K562 (cell line): ENCODE results near the gene NR3C1. TPM values are rescaled to one million over a fixed set of nuclear protein-coding genes. Genes with fewer than 3 reads are reported as not detected.

ENCODE experiments used
- ATAC-seq: fragments of 200-7000 bp; cut with Tn5 transposase; 3 replicates; pipeline ENCODE4 v1.9.1; 2020; ENCODE audit warnings: moderate library complexity
- Bru-seq: library from RNA; stranded (reverse); fragments of 400-500 nt; gene quantifications from one replicate; lab custom pipeline; 2021; lab: Mats Ljungman, UMichigan
- BruChase-seq, 2 experiments: library from RNA; stranded (reverse); fragments of 400-500 nt; gene quantifications; one replicate each; lab custom pipeline; 2021; lab: Mats Ljungman, UMichigan
- BruUV-seq: library from RNA; stranded (reverse); fragments of 400-500 nt; replicated peaks from 2 replicates; lab custom pipeline; 2021; lab: Mats Ljungman, UMichigan
- CTCF ChIA-PET: fragments of 300-600 bp; formaldehyde crosslinking; extraction: SDS; loops from one replicate; lab custom pipeline; 2021; ENCODE audit warnings: low intra/inter-chr PET ratio; lab: Yijun Ruan, JAX
- POLR2A ChIA-PET: fragments of 300-600, 350-650 bp; sonication (Branson Sonifier 250); formaldehyde crosslinking; extraction: SDS; loops from one replicate; lab custom pipeline; 2021; ENCODE audit warnings: antibody characterized with exemption, inconsistent platforms; lab: Yijun Ruan, JAX
- DNase-seq, 4 experiments: peaks; one replicate each; pipeline versions ENCODE4 v3.0.0 to v3.0.0-alpha.2; 2011 to 2018; ENCODE audit warnings: low spot score in 3 of 4, mixed read lengths in 3 of 4; ENCODE audit errors: extremely low read depth in 1 of 4
- FAIRE-seq: peaks from 2 replicates; lab custom pipeline; 2011; peaks lifted over from hg19 to GRCh38; lab: Jason Lieb, UNC
- H2AFZ ChIP-seq: 2 replicates; pipeline ENCODE4 v1.6.0; 2011; ENCODE audit warnings: low read depth, low read length, control low read depth, inconsistent platforms
- H3K27ac ChIP-seq: fragments of 200-600 bp; 3 replicates; pipeline ENCODE4 v1.8.0; 2011; ENCODE audit warnings: low read depth, mild to moderate bottlenecking, control low read depth, inconsistent platforms, low read length, moderate library complexity, mixed read lengths; ENCODE audit errors: extremely low read depth
- H3K27me3 ChIP-seq, 2 experiments: fragments of 300-600 bp in 1 of 2; 2 replicates in 1 of 2; 3 replicates in 1 of 2; pipeline versions ENCODE4 v1.6.0 to v1.8.0; 2011; ENCODE audit warnings: inconsistent platforms in 2 of 2, low read length in 2 of 2, mild to moderate bottlenecking in 1 of 2, mixed read lengths in 1 of 2, moderate library complexity in 1 of 2; ENCODE audit not compliant: control insufficient read depth in 2 of 2, insufficient read depth in 2 of 2
- H3K36me3 ChIP-seq: fragments of 300-600 bp; 3 replicates; pipeline ENCODE4 v1.8.0; 2011; ENCODE audit warnings: mild to moderate bottlenecking, low read length, inconsistent platforms; ENCODE audit not compliant: control insufficient read depth, insufficient read depth
- H3K4me1 ChIP-seq, 2 experiments: fragments of 200-600 bp in 1 of 2; replicated peaks in 1 of 2; 2 replicates in 1 of 2; 3 replicates in 1 of 2; pipeline versions ENCODE4 v1.5.1 to v1.8.0; 2011; ENCODE audit warnings: inconsistent platforms in 2 of 2, low read length in 2 of 2, mild to moderate bottlenecking in 1 of 2, mixed read lengths in 1 of 2, moderate library complexity in 1 of 2; ENCODE audit not compliant: control insufficient read depth in 2 of 2, insufficient read depth in 2 of 2
- H3K4me2 ChIP-seq: 2 replicates; pipeline ENCODE4 v1.6.1; 2011; ENCODE audit warnings: low read length, control low read depth, inconsistent platforms, mixed read lengths; ENCODE audit not compliant: insufficient read depth
- H3K4me3 ChIP-seq: fragments of 200-600 bp; sonication (generic), shearing (Covaris generic); 2 replicates; pipeline ENCODE4 v1.5.1; 2016; ENCODE audit warnings: control low read depth, inconsistent platforms
- H3K79me2 ChIP-seq: fragments of 200-600 bp; 3 replicates; pipeline ENCODE4 v1.8.0; 2011; ENCODE audit warnings: low read length, inconsistent platforms; ENCODE audit not compliant: control insufficient read depth, insufficient read depth
- H3K9ac ChIP-seq, 2 experiments: 2 replicates each; pipeline versions ENCODE4 v1.6.0 to v1.6.1; 2011; ENCODE audit warnings: low read depth in 2 of 2, low read length in 2 of 2, control low read depth in 1 of 2, inconsistent platforms in 1 of 2, mild to moderate bottlenecking in 1 of 2, mixed read lengths in 1 of 2; ENCODE audit not compliant: insufficient read depth in 1 of 2
- H3K9me1 ChIP-seq: one replicate; pipeline ENCODE4 v1.6.0; 2011; ENCODE audit warnings: inconsistent platforms, mild to moderate bottlenecking, low read length, moderate library complexity; ENCODE audit not compliant: control insufficient read depth, insufficient read depth
- H3K9me3 ChIP-seq: replicated peaks from 2 replicates; pipeline ENCODE4 v1.5.1; 2011; ENCODE audit warnings: low read depth, low read length, inconsistent platforms; ENCODE audit not compliant: control insufficient read depth, insufficient read depth
- H4K20me1 ChIP-seq: replicated peaks from 2 replicates; pipeline ENCODE4 v1.6.1; 2011; ENCODE audit warnings: low read length, inconsistent platforms, mixed read lengths; ENCODE audit not compliant: control insufficient read depth, insufficient read depth
- DPF2 ChIP-seq: fragments of 450-650 bp; IDR thresholded peaks from 2 replicates; pipeline ENCODE4 v1.6.1; 2016
- ELF2 ChIP-seq: fragments of 250-450 bp; sonication (Bioruptor Pico); IDR thresholded peaks from 2 replicates; pipeline ENCODE4 v1.5.0; 2021; ENCODE audit warnings: mild to moderate bottlenecking
- FOXO4 ChIP-seq: fragments of 450-650 bp; formaldehyde crosslinking; IDR thresholded peaks from 2 replicates; pipeline ENCODE4 v1.4.0; 2020; ENCODE audit warnings: mild to moderate bottlenecking, moderate library complexity
- MBD2 ChIP-seq: sonication (generic); IDR thresholded peaks from 2 replicates; pipeline ENCODE4 v1.6.1; 2016; ENCODE audit warnings: low read depth, borderline replicate concordance
- MITF ChIP-seq: IDR thresholded peaks from 2 replicates; pipeline ENCODE4 v1.6.1; 2014; ENCODE audit warnings: antibody characterized with exemption
- MYBL2 ChIP-seq, 2 experiments: fragments of 450-650 bp in 1 of 2; sonication (generic) in 1 of 2; formaldehyde crosslinking in 1 of 2; IDR thresholded peaks; 2 replicates each; pipeline versions ENCODE4 v1.6.1 to v1.8.1; 2017 to 2022; ENCODE audit warnings: borderline replicate concordance in 1 of 2, inconsistent platforms in 1 of 2, low read depth in 1 of 2, mild to moderate bottlenecking in 1 of 2, missing genetic modification reagents in 1 of 2, moderate library complexity in 1 of 2
- NFATC3 ChIP-seq: fragments of 450-650 bp; IDR thresholded peaks from 2 replicates; pipeline ENCODE4 v1.6.1; 2017; ENCODE audit warnings: mild to moderate bottlenecking
- SMARCA4 ChIP-seq: fragments of 450-650 bp; IDR thresholded peaks from 2 replicates; pipeline ENCODE4 v1.6.1; 2016
- ZNF217 ChIP-seq: sonication (generic); formaldehyde crosslinking; IDR thresholded peaks from 2 replicates; pipeline ENCODE4 v1.8.0; 2022; ENCODE audit warnings: mild to moderate bottlenecking, missing genetic modification reagents
- WGBS: fragments of 100-300 bp; shearing (Covaris generic); methylation state at CpG from one replicate; pipeline ENCODE4 v1.1.6; 2016; ENCODE audit warnings: low coverage, mixed read lengths; ENCODE audit not compliant: insufficient coverage; ENCODE audit errors: missing lambda C conversion rate; 5-methylcytosine and 5-hydroxymethylcytosine counted together
- in situ Hi-C: fragments of 300-500 bp; cut with MboI; formaldehyde crosslinking; loops from 4 replicates; pipeline ENCODE4 v1.15.0; 2018; ENCODE audit warnings: inconsistent platforms, mixed read lengths
- intact Hi-C: fragments of 100-400 bp; cut with micrococcal nuclease; formaldehyde crosslinking; loops from 2 replicates; pipeline ENCODE4 v1.14.2; 2022
- long read RNA-seq, 3 experiments: library from polyadenylated mRNA in 2 of 3; library from RNA in 1 of 3; unstranded in 2 of 3; stranded (forward) in 1 of 3; transcript quantifications; one replicate each; pipeline ENCODE4 v2.0.0, GENCODE V29; 2019 to 2022
- polyA minus RNA-seq, 3 experiments: library from RNA; depleted of rRNA, polyadenylated mRNA; stranded (reverse); fragments of >200 nt; gene quantifications; 2 replicates each; pipeline ENCODE4 v1.2.3, GENCODE V29; 2011
- polyA plus RNA-seq, 8 experiments: library from polyadenylated mRNA; depleted of rRNA in 4 of 8; stranded (reverse) in 5 of 8; unstranded in 3 of 8; fragments of >200 nt; fragmentation: Nextera tagmentation in 2 of 8; fragmentation: Illumina TruSeq in 1 of 8; extraction: Ambion mirVana in 2 of 8; extraction: Trizol in 1 of 8; gene quantifications; 2 replicates each; pipeline versions ENCODE4 v1.2.1 to v1.2.3, GENCODE V29; 2011 to 2014; ENCODE audit warnings: inconsistent platforms in 1 of 8, missing spikeins in 1 of 8
- total RNA-seq, 7 experiments: library from RNA; depleted of rRNA in 6 of 7; stranded (reverse); fragments of >200 nt in 6 of 7; fragmentation: Illumina TruSeq in 2 of 7; extraction: Trizol in 2 of 7; gene quantifications; 2 replicates each; pipeline versions ENCODE4 v1.2.1 to v1.2.3, GENCODE V29; 2011 to 2021; ENCODE audit warnings: low replicate concordance in 1 of 7
- TF ChIP-seq, protein P1 (sequence below): fragments of 450-650 bp; formaldehyde crosslinking; IDR thresholded peaks from 2 replicates; pipeline ENCODE4 v1.4.0; 2020; ENCODE audit warnings: mild to moderate bottlenecking, moderate library complexity

NR3C1 gene
- 33.0 and 42.8 TPM in 2 replicates for total RNA-seq (2011; cell fraction: chromatin; rRNA removed; ENCODE audit: low replicate concordance)
- 9.5 and 12.0 TPM in 2 replicates for total RNA-seq (2011; cell fraction: nucleolus; rRNA removed)
- 15.3 and 17.5 TPM in 2 replicates for total RNA-seq (2011; cell fraction: nucleoplasm; rRNA removed)
- total RNA-seq (2014; rRNA removed) (13.3 and 14.2 TPM in 2 replicates), total RNA-seq (2014; rRNA removed; fragmentation: Illumina TruSeq; extraction: Trizol) (25.0 and 29.3 TPM in 2 replicates), total RNA-seq (2015; rRNA removed; fragmentation: Illumina TruSeq; extraction: Trizol) (26.2 and 27.5 TPM in 2 replicates), total RNA-seq (2021) (33.5 and 36.0 TPM in 2 replicates), polyA plus RNA-seq (2011; rRNA removed) (12.2 and 15.0 TPM in 2 replicates), polyA plus RNA-seq (2014; fragmentation: Illumina TruSeq; extraction: Trizol) (16.5 and 17.5 TPM in 2 replicates), polyA plus RNA-seq (2014; fragmentation: Nextera tagmentation; extraction: Ambion mirVana) (10 to 100 TPM in 1 of 2 experiments, 1 to 10 TPM in 1; 8.2 to 10.1 TPM), polyA plus RNA-seq (2014; rRNA removed) (10.1 and 10.4 TPM in 2 replicates), polyA minus RNA-seq (2011; rRNA and poly(A)+ RNA removed) (36.4 and 41.1 TPM in 2 replicates), Bru-seq, nascent RNA (percentile 79 among the genes with signal in this experiment), BruChase-seq, experiment 1, labeled RNA remaining after a 2-hour chase (percentile 75 among the genes with signal in this experiment), BruChase-seq, experiment 2, labeled RNA remaining after a 6-hour chase (percentile 73 among the genes with signal in this experiment)
- 4.2 and 7.2 TPM in 2 replicates for polyA plus RNA-seq (2011; cell fraction: cytosol; rRNA removed)
- 6.0 and 8.1 TPM in 2 replicates for polyA plus RNA-seq (2011; cell fraction: nucleus; rRNA removed)
- 14.5 and 14.6 TPM in 2 replicates for polyA plus RNA-seq (2012)
- 12.2 and 16.9 TPM in 2 replicates for polyA minus RNA-seq (2011; cell fraction: cytosol; rRNA and poly(A)+ RNA removed)
- polyA minus RNA-seq (2011; cell fraction: nucleus; rRNA and poly(A)+ RNA removed): 15.5 and 32.2 TPM in 2 replicates
- long read RNA-seq, experiment 1, full-length matches to known transcripts: 70 of 148 reads
- long read RNA-seq, experiment 1, partial matches to known transcripts: 58 of 148 reads
- long read RNA-seq, experiment 1, other reads (novel, unspliced or antisense): 20 of 148 reads
- long read RNA-seq, experiment 2, partial matches to known transcripts: 1 of 17 reads
- long read RNA-seq, experiment 2, other reads (novel, unspliced or antisense): 15 of 17 reads
- long read RNA-seq, experiment 3, full-length matches to known transcripts: 4 of 10 reads
- long read RNA-seq, experiment 3, partial matches to known transcripts: 3 of 10 reads
- long read RNA-seq, experiment 3, other reads (novel, unspliced or antisense): 3 of 10 reads

DNA sequence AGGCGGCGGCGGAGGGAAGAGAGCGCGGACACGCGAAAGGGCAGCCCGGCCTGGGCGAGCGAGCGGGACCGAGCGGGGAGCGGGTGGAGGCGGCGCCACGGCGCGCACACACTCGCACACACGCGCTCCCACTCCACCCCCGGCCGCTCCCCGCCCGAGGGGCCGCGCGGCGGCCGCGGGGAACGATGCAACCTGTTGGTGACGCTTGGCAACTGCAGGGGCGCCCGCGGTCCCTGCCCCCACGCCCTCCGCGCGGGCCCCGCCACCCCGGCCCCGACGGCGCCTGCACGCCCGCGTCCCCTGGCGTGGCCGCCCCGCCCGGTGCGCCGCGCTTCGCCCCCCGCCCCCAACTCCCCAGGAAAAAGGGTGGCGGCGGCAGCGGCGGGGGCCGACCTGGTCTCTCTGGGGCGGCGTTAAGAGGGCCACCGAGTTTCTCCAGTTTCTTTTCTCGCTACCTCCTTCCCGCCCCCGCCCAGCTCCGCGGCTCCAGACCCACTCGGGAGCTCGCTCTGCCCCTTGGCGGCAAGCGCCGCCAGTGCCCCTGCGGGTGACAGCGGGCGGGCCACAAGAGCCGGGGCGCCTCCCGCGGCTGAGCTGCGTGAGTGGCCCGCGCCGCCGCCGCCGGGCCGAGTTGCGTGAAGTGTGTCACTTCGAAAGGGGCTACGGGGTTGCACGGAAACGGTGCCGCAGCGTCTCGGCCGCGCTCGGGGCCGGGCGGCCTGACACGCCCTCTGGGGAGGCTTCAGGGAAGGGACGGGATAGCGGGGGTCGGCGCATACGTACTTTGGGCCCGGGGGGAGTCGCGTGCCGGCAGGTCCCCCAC, at the start of gene NR3C1:
NR3C1 (minus strand) TSS at position 94 of the 823 bp plus-strand sequence. CDS start 2,847 bp downstream, outside the sequence.
- Histone ChIP-seq H3K27ac (peak within 1 kb of the TSS; percentile 97), H3K4me3 (peak within 1 kb of the TSS; percentile 76), H3K9ac (peak within 1 kb of the TSS; percentile 86 to 95), H3K4me1 (peaks cover 18 to 19% of the 10 kb centered on the region in 2 experiments; a peak in 4 of 5 replicates), H3K36me3 (peaks cover 17% of the 10 kb centered on the region), H3K27me3 (no peaks in the 10 kb centered on the region), H3K9me3 (no peaks in the 10 kb centered on the region), H2AFZ (peak within 1 kb of the TSS; percentile 99), H3K9me1 (no peaks in the 10 kb centered on the region), H3K79me2 (peaks cover 47% of the 10 kb centered on the region), H4K20me1 (peaks cover 23% of the 10 kb centered on the region), H3K4me2 (peak within 1 kb of the TSS; percentile 95)
- intact Hi-C loops: loop anchor here (1.0 to 5.0 kb wide), 5 partner anchors 62 to 421 kb away; no protein-coding TSS in a partner anchor
- ChIA-PET CTCF (interaction anchor here (1.0 to 2.2 kb wide), 5 partner anchors 387 to 422 kb away, joined by 3 to 8 read pairs (median 4); no protein-coding TSS in a partner anchor), POLR2A (interaction anchor here (0.6 to 1.4 kb wide), 6 partner anchors 13 to 380 kb away, joined by 3 read pairs; no protein-coding TSS in a partner anchor)
- ATAC-seq: peak; percentile 76
- no TSS peak for BruUV-seq
- in situ Hi-C loops: no loop called here
- DNase-seq: peak; percentile 79 to 89 (median 82)
- no peak for FAIRE-seq
- WGBS: under 1% methylated on average over 62 of the region's 114 CpGs
- TF ChIP-seq MBD2: peak; percentile 28; the same call in 1 of the 2 replicates
- no peak for TF ChIP-seq ZNF217 (CRISPR knock-in tag)
- no peak for TF ChIP-seq SMARCA4
- no peak for TF ChIP-seq DPF2
- TF ChIP-seq ELF2 (CRISPR knock-in tag): 0 out of 2 replicates have a peak, but pooled peaks have one; percentile 31
- TF ChIP-seq, protein P1, sequence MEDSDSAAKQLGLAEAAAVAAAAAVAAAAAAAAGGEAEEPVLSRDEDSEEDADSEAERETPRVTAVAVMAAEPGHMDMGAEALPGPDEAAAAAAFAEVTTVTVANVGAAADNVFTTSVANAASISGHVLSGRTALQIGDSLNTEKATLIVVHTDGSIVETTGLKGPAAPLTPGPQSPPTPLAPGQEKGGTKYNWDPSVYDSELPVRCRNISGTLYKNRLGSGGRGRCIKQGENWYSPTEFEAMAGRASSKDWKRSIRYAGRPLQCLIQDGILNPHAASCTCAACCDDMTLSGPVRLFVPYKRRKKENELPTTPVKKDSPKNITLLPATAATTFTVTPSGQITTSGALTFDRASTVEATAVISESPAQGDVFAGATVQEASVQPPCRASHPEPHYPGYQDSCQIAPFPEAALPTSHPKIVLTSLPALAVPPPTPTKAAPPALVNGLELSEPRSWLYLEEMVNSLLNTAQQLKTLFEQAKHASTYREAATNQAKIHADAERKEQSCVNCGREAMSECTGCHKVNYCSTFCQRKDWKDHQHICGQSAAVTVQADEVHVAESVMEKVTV (CRISPR knock-in tag): 0 out of 2 replicates have a peak, but pooled peaks have one; percentile 6
- TF ChIP-seq MITF: no peak
- TF ChIP-seq MYBL2 (IDR thresholded peaks at IDR 0.05; ENCODE audit: low read depth): no peak
- TF ChIP-seq MYBL2 (CRISPR knock-in tag; IDR thresholded peaks at IDR 0.05; ENCODE audit: borderline replicate concordance): no peak
- TF ChIP-seq FOXO4: no peak
- no peak for TF ChIP-seq NFATC3
